Neural cell (in vitro differentiated cells): ENCODE data around the gene SNTA1. TPM values are rescaled to one million over a fixed set of nuclear protein-coding genes. Genes with fewer than 3 reads are reported as not detected.
A peak's percentile ranks its signal among the peaks of the same experiment; 100 is the strongest.

Source experiments
- H2AFZ ChIP-seq: fragments of 200-600, 300-800 bp; sonication (generic), shearing (Covaris generic); 2 replicates; pipeline ENCODE4 v1.6.0; 2014; ENCODE audit warnings: low read depth, mild to moderate bottlenecking, antibody characterized with exemption, low read length, moderate library complexity
- H3F3A ChIP-seq: fragments of 200-600 bp; shearing (Covaris generic); 2 replicates; pipeline ENCODE4 v1.6.1; 2016; ENCODE audit warnings: mild to moderate bottlenecking, moderate library complexity, mixed read lengths, antibody characterized with exemption, low read length; ENCODE audit not compliant: insufficient read depth, poor library complexity, severe bottlenecking
- H3K27ac ChIP-seq: fragments of 200-600, 300-800 bp; sonication (generic), shearing (Covaris generic); 2 replicates; pipeline ENCODE4 v1.5.1; 2014; ENCODE audit warnings: mild to moderate bottlenecking, low read length, moderate library complexity
- H3K27me3 ChIP-seq: fragments of 300-800, 200-600 bp; sonication (generic), shearing (Covaris generic); 2 replicates; pipeline ENCODE4 v1.6.0; 2014; ENCODE audit warnings: mild to moderate bottlenecking, low read depth, low read length, moderate library complexity; ENCODE audit not compliant: insufficient read depth
- H3K36me3 ChIP-seq: fragments of 300-800, 200-600 bp; sonication (generic), shearing (Covaris generic); 2 replicates; pipeline ENCODE4 v1.5.1; 2014; ENCODE audit warnings: mild to moderate bottlenecking, antibody characterized with exemption, low read length, moderate library complexity; ENCODE audit not compliant: insufficient read depth
- H3K4me2 ChIP-seq: fragments of 300-800, 200-600 bp; sonication (generic), shearing (Covaris generic); 2 replicates; pipeline ENCODE4 v1.6.0; 2014; ENCODE audit warnings: mild to moderate bottlenecking, low read length
- H3K4me3 ChIP-seq: fragments of 300-800, 200-600 bp; sonication (generic), shearing (Covaris generic); 2 replicates; pipeline ENCODE4 v1.5.1; 2014; ENCODE audit warnings: mild to moderate bottlenecking, low read length, moderate library complexity
- H3K79me2 ChIP-seq: fragments of 200-600 bp; shearing (Covaris generic); replicated peaks from 2 replicates; pipeline ENCODE4 v1.6.0; 2014; ENCODE audit warnings: mild to moderate bottlenecking, low read length, moderate library complexity; ENCODE audit not compliant: insufficient read depth
- H3K9ac ChIP-seq: fragments of 300-800, 200-600 bp; sonication (generic), shearing (Covaris generic); 2 replicates; pipeline ENCODE4 v1.6.1; 2016; ENCODE audit warnings: mild to moderate bottlenecking, low read length, mixed read lengths
- H3K9me2 ChIP-seq: fragments of 200-600 bp; shearing (Covaris generic); 2 replicates; pipeline ENCODE4 v1.6.1; 2016; ENCODE audit warnings: mild to moderate bottlenecking, low read length, mixed read lengths; ENCODE audit not compliant: insufficient read depth
- H3K9me3 ChIP-seq: fragments of 200-600, 300-800 bp; sonication (generic), shearing (Covaris generic); 2 replicates; pipeline ENCODE4 v1.6.1; 2016; ENCODE audit warnings: mild to moderate bottlenecking, mixed run types, low read length, moderate library complexity, mixed read lengths
- H4K20me1 ChIP-seq: fragments of 200-600 bp; shearing (Covaris generic); 2 replicates; pipeline ENCODE4 v1.6.1; 2016; ENCODE audit warnings: mild to moderate bottlenecking, mixed run types; ENCODE audit not compliant: insufficient read depth
- EP300 ChIP-seq: fragments of 450-650 bp; conservative IDR thresholded peaks from 2 replicates; pipeline ENCODE4 v1.6.1; 2014; ENCODE audit warnings: antibody characterized with exemption, mild to moderate bottlenecking, moderate library complexity; ENCODE audit not compliant: poor library complexity, severe bottlenecking
- EZH2 ChIP-seq: fragments of 200-600, 300-800 bp; shearing (Covaris generic), sonication (generic); IDR thresholded peaks from 2 replicates; pipeline ENCODE4 v1.6.1; 2014; ENCODE audit warnings: antibody characterized with exemption, low read length, borderline replicate concordance, mild to moderate bottlenecking; ENCODE audit not compliant: insufficient read depth, poor library complexity, severe bottlenecking
- MXI1 ChIP-seq: fragments of 450-650 bp; conservative IDR thresholded peaks from 2 replicates; pipeline ENCODE4 v1.6.1; 2014; ENCODE audit warnings: antibody characterized with exemption, mild to moderate bottlenecking; ENCODE audit not compliant: poor library complexity, severe bottlenecking
- POLR2AphosphoS5 ChIP-seq: IDR thresholded peaks from 2 replicates; pipeline ENCODE4 v1.6.1; 2012
- RAD21 ChIP-seq: fragments of 450-650 bp; conservative IDR thresholded peaks from 2 replicates; pipeline ENCODE4 v1.6.1; 2014; ENCODE audit warnings: antibody characterized with exemption, mild to moderate bottlenecking, moderate library complexity
- SMC3 ChIP-seq: fragments of 450-650 bp; conservative IDR thresholded peaks from 2 replicates; pipeline ENCODE4 v1.6.1; 2014; ENCODE audit warnings: antibody characterized with exemption, mild to moderate bottlenecking, moderate library complexity; ENCODE audit not compliant: poor library complexity
- TAF1 ChIP-seq: IDR thresholded peaks from 2 replicates; pipeline ENCODE4 v1.6.1; 2012; ENCODE audit warnings: low read depth
- polyA plus RNA-seq: library from polyadenylated mRNA; depleted of rRNA; stranded (reverse); fragments of >200 nt; gene quantifications from 2 replicates; pipeline ENCODE4 v1.2.3, GENCODE V29; 2014
- TF ChIP-seq, protein P1 (sequence below): fragments of 450-650 bp; IDR thresholded peaks from 2 replicates; pipeline ENCODE4 v1.5.1; 2014; ENCODE audit warnings: antibody characterized with exemption, mild to moderate bottlenecking, moderate library complexity; ENCODE audit not compliant: poor library complexity, severe bottlenecking
- TF ChIP-seq, protein P2 (sequence below): IDR thresholded peaks from 2 replicates; pipeline ENCODE4 v1.6.1; 2012; ENCODE audit warnings: borderline replicate concordance

SNTA1 gene
- polyA plus RNA-seq, 1 donor from 2014 or later, result 7.2 TPM

DNA sequence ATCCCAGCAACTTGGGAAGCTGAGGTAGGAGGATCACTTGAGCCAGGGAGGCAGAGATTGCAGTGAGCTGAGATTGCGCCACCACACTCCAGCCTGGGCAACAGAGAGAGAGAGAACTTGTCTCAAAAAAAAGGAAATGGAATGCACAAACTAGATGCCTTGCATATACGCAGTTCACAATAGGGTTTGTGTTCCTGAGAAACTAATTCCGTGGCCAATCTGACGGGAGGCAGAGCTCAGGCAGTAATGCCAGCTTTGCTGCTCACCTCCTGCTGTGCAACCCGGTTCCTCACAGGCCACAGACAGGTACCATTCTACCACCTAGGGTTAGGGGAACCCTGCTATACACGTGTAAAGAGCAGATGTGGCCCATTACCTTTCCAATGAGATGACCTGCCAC is 43.6 kb downstream of the SNTA1 start:
- H3K36me3 ChIP-seq, result no peaks in the 10 kb centered on the region
- no peaks in the 10 kb centered on the region for H3F3A ChIP-seq
- no peaks in the 10 kb centered on the region for H4K20me1 ChIP-seq
- H3K79me2 ChIP-seq, result peaks cover 30% of the 10 kb centered on the region
- H3K27me3 ChIP-seq, result no peaks in the 10 kb centered on the region
- TF ChIP-seq, protein P1, sequence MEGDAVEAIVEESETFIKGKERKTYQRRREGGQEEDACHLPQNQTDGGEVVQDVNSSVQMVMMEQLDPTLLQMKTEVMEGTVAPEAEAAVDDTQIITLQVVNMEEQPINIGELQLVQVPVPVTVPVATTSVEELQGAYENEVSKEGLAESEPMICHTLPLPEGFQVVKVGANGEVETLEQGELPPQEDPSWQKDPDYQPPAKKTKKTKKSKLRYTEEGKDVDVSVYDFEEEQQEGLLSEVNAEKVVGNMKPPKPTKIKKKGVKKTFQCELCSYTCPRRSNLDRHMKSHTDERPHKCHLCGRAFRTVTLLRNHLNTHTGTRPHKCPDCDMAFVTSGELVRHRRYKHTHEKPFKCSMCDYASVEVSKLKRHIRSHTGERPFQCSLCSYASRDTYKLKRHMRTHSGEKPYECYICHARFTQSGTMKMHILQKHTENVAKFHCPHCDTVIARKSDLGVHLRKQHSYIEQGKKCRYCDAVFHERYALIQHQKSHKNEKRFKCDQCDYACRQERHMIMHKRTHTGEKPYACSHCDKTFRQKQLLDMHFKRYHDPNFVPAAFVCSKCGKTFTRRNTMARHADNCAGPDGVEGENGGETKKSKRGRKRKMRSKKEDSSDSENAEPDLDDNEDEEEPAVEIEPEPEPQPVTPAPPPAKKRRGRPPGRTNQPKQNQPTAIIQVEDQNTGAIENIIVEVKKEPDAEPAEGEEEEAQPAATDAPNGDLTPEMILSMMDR, result no peak
- TF ChIP-seq MXI1 (no peak), EZH2 (no peak), POLR2AphosphoS5 (no peak), EP300 (no peak), TAF1 (no peak), RAD21 (no peak), SMC3 (no peak)
- TF ChIP-seq, protein P2, sequence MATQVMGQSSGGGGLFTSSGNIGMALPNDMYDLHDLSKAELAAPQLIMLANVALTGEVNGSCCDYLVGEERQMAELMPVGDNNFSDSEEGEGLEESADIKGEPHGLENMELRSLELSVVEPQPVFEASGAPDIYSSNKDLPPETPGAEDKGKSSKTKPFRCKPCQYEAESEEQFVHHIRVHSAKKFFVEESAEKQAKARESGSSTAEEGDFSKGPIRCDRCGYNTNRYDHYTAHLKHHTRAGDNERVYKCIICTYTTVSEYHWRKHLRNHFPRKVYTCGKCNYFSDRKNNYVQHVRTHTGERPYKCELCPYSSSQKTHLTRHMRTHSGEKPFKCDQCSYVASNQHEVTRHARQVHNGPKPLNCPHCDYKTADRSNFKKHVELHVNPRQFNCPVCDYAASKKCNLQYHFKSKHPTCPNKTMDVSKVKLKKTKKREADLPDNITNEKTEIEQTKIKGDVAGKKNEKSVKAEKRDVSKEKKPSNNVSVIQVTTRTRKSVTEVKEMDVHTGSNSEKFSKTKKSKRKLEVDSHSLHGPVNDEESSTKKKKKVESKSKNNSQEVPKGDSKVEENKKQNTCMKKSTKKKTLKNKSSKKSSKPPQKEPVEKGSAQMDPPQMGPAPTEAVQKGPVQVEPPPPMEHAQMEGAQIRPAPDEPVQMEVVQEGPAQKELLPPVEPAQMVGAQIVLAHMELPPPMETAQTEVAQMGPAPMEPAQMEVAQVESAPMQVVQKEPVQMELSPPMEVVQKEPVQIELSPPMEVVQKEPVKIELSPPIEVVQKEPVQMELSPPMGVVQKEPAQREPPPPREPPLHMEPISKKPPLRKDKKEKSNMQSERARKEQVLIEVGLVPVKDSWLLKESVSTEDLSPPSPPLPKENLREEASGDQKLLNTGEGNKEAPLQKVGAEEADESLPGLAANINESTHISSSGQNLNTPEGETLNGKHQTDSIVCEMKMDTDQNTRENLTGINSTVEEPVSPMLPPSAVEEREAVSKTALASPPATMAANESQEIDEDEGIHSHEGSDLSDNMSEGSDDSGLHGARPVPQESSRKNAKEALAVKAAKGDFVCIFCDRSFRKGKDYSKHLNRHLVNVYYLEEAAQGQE, result no peak
- H3K9me3 ChIP-seq, result no peaks in the 10 kb centered on the region
- no peaks in the 10 kb centered on the region for H3K9me2 ChIP-seq
- H3K27ac ChIP-seq, result no peak overlapping the region
- peak overlapping the region; percentile 74 for H3K4me3 ChIP-seq
- H3K9ac ChIP-seq, result no peak overlapping the region
- H2AFZ ChIP-seq, result no peak overlapping the region
- peak overlapping the region; percentile 42 for H3K4me2 ChIP-seq

DNA sequence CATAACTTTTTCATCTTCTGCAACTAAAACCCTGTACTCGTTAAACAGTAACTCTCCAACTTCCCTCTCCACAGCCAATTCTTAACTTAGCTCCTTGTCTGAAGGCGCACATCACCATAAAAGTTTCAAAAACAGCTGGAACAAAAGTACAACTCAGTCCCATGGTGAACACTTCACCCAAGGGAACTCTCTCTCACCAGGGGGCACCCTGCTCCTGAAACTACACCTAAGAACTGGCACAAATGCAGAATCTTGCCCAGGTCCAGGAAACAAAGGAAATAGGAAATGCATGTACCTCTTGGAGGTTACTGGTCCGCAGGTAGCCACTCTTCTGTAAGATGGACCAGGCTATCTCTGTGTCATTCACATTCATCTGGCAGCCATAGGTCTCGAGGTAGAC is 48.8 kb downstream of the SNTA1 start:
- H3K4me3 ChIP-seq, result no peak overlapping the region

More for the DNA sequence above, 48.8 kb downstream of the SNTA1 start:
- H3K27me3 ChIP-seq, result no peaks in the 10 kb centered on the region
- TF ChIP-seq SMC3 (no peak), EZH2 (no peak), TAF1 (no peak), MXI1 (no peak), POLR2AphosphoS5 (no peak), RAD21 (no peak), EP300 (no peak)
- TF ChIP-seq, protein P1, result no peak
- TF ChIP-seq, protein P2, result no peak
- H3K4me2 ChIP-seq, result no peak overlapping the region
- peaks cover 11% of the 10 kb centered on the region for H3K79me2 ChIP-seq
- H3K9me2 ChIP-seq, result no peaks in the 10 kb centered on the region
- H3K36me3 ChIP-seq, result no peaks in the 10 kb centered on the region
- H3F3A ChIP-seq, result no peaks in the 10 kb centered on the region
- H4K20me1 ChIP-seq, result no peaks in the 10 kb centered on the region
- H3K27ac ChIP-seq, result no peak overlapping the region
- H3K9ac ChIP-seq, result no peak overlapping the region
- no peak overlapping the region for H2AFZ ChIP-seq
- no peaks in the 10 kb centered on the region for H3K9me3 ChIP-seq
